ENCODE results near the gene CUEDC2.

- TF ChIP-seq CTCF (IDR thresholded peaks at IDR 0.05; ENCODE audit: low read depth, low read length) (no peak), EZH2phosphoT487 (IDR thresholded peaks at IDR 0.05; ENCODE audit: low read depth) (no peak)
These were observed 5.5 kb downstream of the CUEDC2 start for GRCh38 chr10:102426803-102427287.

Measured in OCI-LY3 (cell line).